Activated T-cell treated with anti-CD3 and anti-CD28 coated beads, Interleukin-2, amount 50 U/mL, for 48 hours (primary cell): ENCODE measurements around the gene PTPRK.

Source experiments
- DNase-seq, 2 experiments: peaks; one replicate each; pipeline ENCODE4 v3.0.0-alpha.2; 2020

Gene PTPRK

GRCh38 chr6:128276311-128276710, 244.1 kb downstream of the PTPRK start:
- DNase-seq = no peak

- DNase-seq = no peak
These were observed 244.7 kb downstream of the PTPRK start for GRCh38 chr6:128275681-128276080.

- DNase-seq = no peak
These were observed 245.4 kb downstream of the PTPRK start for GRCh38 chr6:128275030-128275429.

GRCh38 chr6:128271527-128271926, 248.9 kb downstream of the PTPRK start:
- DNase-seq = no peak

GRCh38 chr6:128271011-128271410, 249.4 kb downstream of the PTPRK start:
- DNase-seq = no peak

GRCh38 chr6:128266946-128267345, 253.5 kb downstream of the PTPRK start:
- DNase-seq = no peak

- DNase-seq = no peak
These were observed 254.7 kb downstream of the PTPRK start for GRCh38 chr6:128265706-128266105.

- DNase-seq = no peak
These were observed 260.4 kb downstream of the PTPRK start for GRCh38 chr6:128259730-128260685.

- DNase-seq = no peak
These were observed 261.2 kb downstream of the PTPRK start for GRCh38 chr6:128259029-128259724.

GRCh38 chr6:128256095-128256494, 264.3 kb downstream of the PTPRK start:
- DNase-seq = no peak

- DNase-seq = peak; percentile 44 to 52
These were observed 267.8 kb downstream of the PTPRK start for GRCh38 chr6:128252341-128253176.

GRCh38 chr6:128251445-128252340, 268.7 kb downstream of the PTPRK start:
- no peak for DNase-seq

- no peak for DNase-seq
These were observed 269.9 kb downstream of the PTPRK start for GRCh38 chr6:128250370-128251070.

- DNase-seq = no peak
These were observed 271.0 kb downstream of the PTPRK start for GRCh38 chr6:128249429-128249828.

GRCh38 chr6:128246472-128247260, 273.7 kb downstream of the PTPRK start:
- no peak for DNase-seq

- DNase-seq = no peak
These were observed 275.5 kb downstream of the PTPRK start for GRCh38 chr6:128244751-128245405.

- DNase-seq = no peak
These were observed 277.5 kb downstream of the PTPRK start for GRCh38 chr6:128242765-128243403.

- DNase-seq = no peak
These were observed 279.2 kb downstream of the PTPRK start for GRCh38 chr6:128241216-128241615.

- no peak for DNase-seq
These were observed 280.4 kb downstream of the PTPRK start for GRCh38 chr6:128240024-128240428.
